Measurements from ENCODE around the gene CAPN15. TPM values are rescaled to one million over a fixed set of nuclear protein-coding genes. Genes with fewer than 3 reads are reported as not detected.
A peak's percentile ranks its signal among the peaks of the same experiment; 100 is the strongest.

The CAPN15 gene
- total RNA-seq, 6 experiments from 2014 or later: 17.3 to 34.3 (median 23.3) TPM

DNA sequence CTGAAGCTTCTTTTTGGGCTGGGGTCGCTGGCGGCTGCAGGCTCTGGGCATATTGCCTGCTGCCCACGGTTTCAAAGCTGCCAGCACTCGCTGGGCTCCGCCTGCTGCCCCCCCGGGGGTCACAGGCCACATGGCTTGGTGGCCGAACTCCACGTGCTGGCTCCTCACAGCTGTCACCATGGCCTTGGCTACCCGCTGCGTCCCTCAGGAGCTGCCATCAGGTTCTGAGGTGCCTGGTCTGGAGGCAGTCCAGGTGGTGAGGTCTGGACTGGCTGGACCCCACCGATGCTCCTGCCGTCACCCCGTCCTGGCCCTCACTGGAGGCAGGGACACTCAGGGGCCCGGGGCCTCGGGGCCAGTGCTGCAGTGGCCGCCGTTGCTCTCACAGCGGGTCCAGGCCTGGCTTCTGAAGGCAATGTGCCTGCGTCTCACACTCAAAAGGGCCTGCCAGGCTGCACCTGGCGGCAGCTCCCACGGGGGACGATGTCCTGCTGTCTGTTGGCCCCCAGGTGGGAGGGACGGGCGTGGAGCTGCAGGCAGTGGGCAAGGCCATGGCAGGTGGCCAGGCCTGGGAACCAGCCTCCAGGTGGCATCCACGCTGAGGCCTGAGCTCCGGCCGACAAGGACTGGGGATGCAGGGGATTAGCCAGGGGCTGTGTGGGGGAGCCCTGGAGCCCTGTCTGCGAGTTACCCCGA lies 13.3 kb downstream of the CAPN15 start:
- H3K9me3 ChIP-seq: no peaks in the 10 kb centered on the region
- peaks cover 0 to 18% (median 5%) of the 10 kb centered on the region in 4 donors for H3K4me1 ChIP-seq
- 63% methylated on average over 3 of the region's 29 CpGs for WGBS (ENCODE audit: insufficient coverage, low coverage, low lambda C conversion rate, missing lambda C conversion rate)
- TF ChIP-seq, protein P1, sequence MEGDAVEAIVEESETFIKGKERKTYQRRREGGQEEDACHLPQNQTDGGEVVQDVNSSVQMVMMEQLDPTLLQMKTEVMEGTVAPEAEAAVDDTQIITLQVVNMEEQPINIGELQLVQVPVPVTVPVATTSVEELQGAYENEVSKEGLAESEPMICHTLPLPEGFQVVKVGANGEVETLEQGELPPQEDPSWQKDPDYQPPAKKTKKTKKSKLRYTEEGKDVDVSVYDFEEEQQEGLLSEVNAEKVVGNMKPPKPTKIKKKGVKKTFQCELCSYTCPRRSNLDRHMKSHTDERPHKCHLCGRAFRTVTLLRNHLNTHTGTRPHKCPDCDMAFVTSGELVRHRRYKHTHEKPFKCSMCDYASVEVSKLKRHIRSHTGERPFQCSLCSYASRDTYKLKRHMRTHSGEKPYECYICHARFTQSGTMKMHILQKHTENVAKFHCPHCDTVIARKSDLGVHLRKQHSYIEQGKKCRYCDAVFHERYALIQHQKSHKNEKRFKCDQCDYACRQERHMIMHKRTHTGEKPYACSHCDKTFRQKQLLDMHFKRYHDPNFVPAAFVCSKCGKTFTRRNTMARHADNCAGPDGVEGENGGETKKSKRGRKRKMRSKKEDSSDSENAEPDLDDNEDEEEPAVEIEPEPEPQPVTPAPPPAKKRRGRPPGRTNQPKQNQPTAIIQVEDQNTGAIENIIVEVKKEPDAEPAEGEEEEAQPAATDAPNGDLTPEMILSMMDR (IDR thresholded peaks at IDR 0.05): no peak
- no peak for TF ChIP-seq POLR2A (IDR thresholded peaks at IDR 0.05)
- no peak overlapping the region for H3K27ac ChIP-seq
- intact Hi-C loops (cut with DNase I): no loop called here
- no peaks in the 10 kb centered on the region for H3K36me3 ChIP-seq
- no peaks in the 10 kb centered on the region for H3K27me3 ChIP-seq
- ATAC-seq (no peak), DNase-seq (no peak)
- no peak overlapping the region for H3K4me3 ChIP-seq

DNA sequence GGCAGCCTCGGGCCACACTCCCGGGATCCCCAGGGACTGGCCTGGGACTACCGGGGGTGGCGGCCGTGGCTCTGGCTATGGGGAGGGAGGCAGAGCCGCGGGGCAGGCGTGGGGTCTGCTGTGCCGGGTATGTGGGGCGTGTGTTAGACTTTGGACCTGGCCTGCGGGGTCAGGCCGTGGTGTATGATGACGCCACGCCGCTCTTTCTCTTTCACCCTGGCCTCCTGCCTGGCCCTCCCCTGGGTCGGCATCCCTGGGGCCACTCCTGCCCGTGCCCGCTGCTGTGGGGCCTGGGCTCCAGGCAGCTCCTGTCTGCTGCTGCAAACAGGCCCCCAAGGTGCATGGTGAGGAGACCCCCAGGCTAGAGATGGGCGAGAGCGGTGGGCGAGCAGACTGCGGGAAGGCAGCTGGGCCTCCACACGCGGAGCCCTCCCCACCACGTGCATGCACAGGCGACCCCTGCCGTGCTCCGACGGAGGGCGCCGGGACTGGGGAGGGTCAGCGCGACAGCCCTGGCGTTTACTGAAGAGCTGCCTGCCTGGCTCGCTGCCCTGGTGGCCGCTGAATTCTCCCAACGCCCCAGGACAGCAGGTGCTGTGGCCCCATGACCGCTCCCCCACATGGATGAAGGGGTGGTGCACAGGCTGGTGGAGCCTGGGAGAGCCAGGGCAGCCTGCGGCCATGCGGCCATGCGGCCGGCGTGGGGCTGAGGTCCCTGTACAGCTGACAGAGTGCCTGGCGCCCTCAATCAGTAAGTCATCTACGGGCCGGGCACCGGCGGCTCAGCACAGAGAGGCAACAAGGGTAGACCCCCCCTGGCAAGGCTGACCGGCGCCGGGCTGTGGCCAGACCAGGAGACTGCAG lies 16.0 kb downstream of the CAPN15 start:
- Histone ChIP-seq H3K4me1 (peaks cover 0 to 16% (median 5%) of the 10 kb centered on the region in 4 donors), H3K36me3 (peaks cover 0 to 5% (median 1%) of the 10 kb centered on the region in 4 donors), H3K4me3 (peak overlapping the region in 2 of 3 donors; percentile 14 to 42), H3K9me3 (no peaks in the 10 kb centered on the region), H3K27me3 (no peaks in the 10 kb centered on the region), H3K27ac (peak overlapping the region; percentile 52 to 95 (median 91))
- ATAC-seq (peak; percentile 87 to 93 (median 93)), DNase-seq (peak; percentile 81 to 91 (median 89))
- intact Hi-C loops (cut with DNase I): no loop called here
- TF ChIP-seq, protein P1 (IDR thresholded peaks at IDR 0.05): no peak
- peak; percentile 42 for TF ChIP-seq POLR2A (IDR thresholded peaks at IDR 0.05)
- 60% methylated on average over 1 of the region's 51 CpGs for WGBS (ENCODE audit: insufficient coverage, low coverage, low lambda C conversion rate, missing lambda C conversion rate)

DNA sequence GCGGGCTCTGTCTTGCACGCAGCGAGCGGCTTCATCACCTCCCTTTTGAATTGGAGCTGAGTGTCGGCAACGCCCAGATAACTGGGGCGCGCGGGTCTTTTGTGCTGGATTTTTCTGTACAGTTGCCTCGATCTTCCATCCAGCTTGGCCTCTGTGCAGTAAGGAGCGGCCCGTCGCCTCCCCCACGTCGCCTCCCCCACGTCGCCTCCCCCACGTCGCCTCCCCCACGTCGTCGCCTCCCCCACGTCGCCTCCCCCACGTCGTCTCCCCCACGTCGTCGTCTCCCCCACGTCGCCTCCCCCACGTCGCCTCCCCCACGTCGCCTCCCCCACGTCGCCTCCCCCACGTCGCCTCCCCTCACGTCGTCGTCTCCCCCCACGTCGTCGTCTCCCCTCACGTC lies 17.0 kb downstream of the CAPN15 start:
- Histone ChIP-seq H3K27ac (no peak overlapping the region), H3K4me1 (peaks cover 0 to 16% (median 5%) of the 10 kb centered on the region in 4 donors), H3K9me3 (no peaks in the 10 kb centered on the region), H3K27me3 (no peaks in the 10 kb centered on the region), H3K36me3 (peaks cover 0 to 7% (median 1%) of the 10 kb centered on the region in 4 donors), H3K4me3 (no peak overlapping the region)
- WGBS (ENCODE audit: insufficient coverage, low coverage, low lambda C conversion rate, missing lambda C conversion rate): 95% methylated on average over 34 of the region's 46 CpGs
- intact Hi-C loops (cut with DNase I): no loop called here
- TF ChIP-seq POLR2A (IDR thresholded peaks at IDR 0.05): no peak
- TF ChIP-seq, protein P1 (IDR thresholded peaks at IDR 0.05): no peak
- ATAC-seq: no peak
- no peak for DNase-seq

DNA sequence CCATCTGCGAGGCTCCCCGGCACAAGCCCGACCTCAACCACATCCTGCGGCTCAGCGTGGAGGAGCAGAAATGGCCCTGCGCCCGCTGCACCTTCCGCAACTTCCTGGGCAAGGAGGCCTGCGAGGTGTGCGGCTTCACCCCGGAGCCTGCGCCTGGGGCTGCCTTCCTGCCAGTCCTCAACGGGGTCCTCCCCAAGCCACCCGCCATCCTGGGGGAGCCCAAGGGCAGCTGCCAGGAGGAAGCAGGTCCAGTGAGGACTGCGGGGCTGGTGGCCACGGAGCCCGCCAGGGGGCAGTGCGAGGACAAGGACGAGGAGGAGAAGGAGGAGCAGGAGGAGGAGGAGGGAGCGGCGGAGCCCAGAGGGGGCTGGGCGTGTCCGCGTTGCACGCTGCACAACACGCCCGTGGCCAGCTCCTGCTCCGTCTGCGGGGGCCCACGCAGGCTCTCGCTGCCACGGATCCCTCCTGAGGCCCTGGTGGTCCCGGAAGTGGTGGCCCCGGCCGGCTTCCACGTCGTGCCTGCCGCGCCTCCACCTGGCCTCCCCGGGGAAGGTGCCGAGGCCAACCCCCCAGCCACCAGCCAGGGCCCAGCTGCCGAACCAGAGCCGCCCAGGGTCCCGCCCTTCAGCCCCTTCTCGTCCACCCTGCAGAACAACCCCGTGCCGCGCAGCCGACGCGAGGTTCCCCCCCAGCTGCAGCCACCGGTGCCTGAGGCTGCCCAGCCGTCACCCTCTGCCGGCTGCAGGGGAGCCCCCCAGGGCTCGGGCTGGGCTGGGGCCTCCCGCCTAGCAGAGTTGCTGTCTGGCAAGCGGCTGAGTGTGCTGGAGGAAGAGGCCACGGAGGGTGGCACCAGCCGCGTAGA lies 19.6 kb downstream of the CAPN15 start:
- WGBS (ENCODE audit: insufficient coverage, low coverage, low lambda C conversion rate, missing lambda C conversion rate): no CpG with 5 or more reads among the region's 60 CpGs
- ATAC-seq (peak in 2 of 4 donors; percentile 10 to 18), DNase-seq (peak in 2 of 3 donors; percentile 62 to 79)
- Histone ChIP-seq H3K27me3 (no peaks in the 10 kb centered on the region), H3K36me3 (peaks cover 0 to 14% (median 4%) of the 10 kb centered on the region in 4 donors), H3K9me3 (no peaks in the 10 kb centered on the region), H3K4me3 (no peak overlapping the region), H3K27ac (no peak overlapping the region), H3K4me1 (peaks cover 0 to 16% (median 5%) of the 10 kb centered on the region in 4 donors)
- TF ChIP-seq, protein P1 (IDR thresholded peaks at IDR 0.05): peak in 2 of 4 donors; percentile 16 to 25
- no peak for TF ChIP-seq POLR2A (IDR thresholded peaks at IDR 0.05)
- intact Hi-C loops (cut with DNase I): no loop called here

Data from right lobe of liver (tissue), 6 donors.